Ovary (tissue), 9 donors: Measurements from ENCODE around the gene GSTT2. TPM values are rescaled to one million over a fixed set of nuclear protein-coding genes. Genes with fewer than 3 reads are reported as not detected.

Source experiments
- DNase-seq, 5 donors: peaks; one replicate each; pipeline ENCODE4 v3.0.0-alpha.2; 2019 to 2020
- H3K27ac ChIP-seq, 2 donors: fragments of 200-600 bp; one replicate each; pipeline versions ENCODE4 v1.5.1 to v1.8.0; 2019 to 2022
- H3K27me3 ChIP-seq: fragments of 200-600 bp; one replicate; pipeline ENCODE4 v1.8.0; 2022
- H3K36me3 ChIP-seq: fragments of 200-600 bp; sonication (generic); one replicate; pipeline ENCODE4 v1.5.1; 2019
- H3K4me1 ChIP-seq: one replicate; pipeline ENCODE4 v1.8.1; 2013; ENCODE audit warnings: mild to moderate bottlenecking, moderate library complexity; ENCODE audit not compliant: insufficient read depth
- H3K4me3 ChIP-seq: fragments of 200-600 bp; sonication (generic); one replicate; pipeline ENCODE4 v1.5.1; 2017
- H3K9me3 ChIP-seq, 2 donors: fragments of 200-600 bp in 1 of 2; sonication (generic) in 1 of 2; one replicate each; pipeline versions ENCODE4 v1.5.1 to v1.8.1; 2013 to 2019; ENCODE audit warnings: mild to moderate bottlenecking in 1 of 2, moderate library complexity in 1 of 2
- CTCF ChIP-seq, 3 donors: fragments of 450-650 bp in 2 of 3; fragments of 200-600 bp in 1 of 3; IDR thresholded peaks; one replicate each; pipeline versions ENCODE4 v1.5.1 to v1.8.0; 2016 to 2022; ENCODE audit warnings: antibody characterized with exemption in 3 of 3, mild to moderate bottlenecking in 1 of 3
- EP300 ChIP-seq: sonication (generic); formaldehyde crosslinking; IDR thresholded peaks from one replicate; pipeline ENCODE4 v1.6.1; 2017; ENCODE audit warnings: antibody characterized with exemption
- POLR2A ChIP-seq: fragments of 450-650 bp; IDR thresholded peaks from one replicate; pipeline ENCODE4 v1.6.1; 2017; ENCODE audit warnings: antibody characterized with exemption, mild to moderate bottlenecking, moderate library complexity
- WGBS, 3 donors: extraction: QIAGEN DNeasy Blood & Tissue Kit in 1 of 3; methylation state at CpG; one replicate each; pipeline versions ENCODE4 v1.1.5 to v1.1.7; 2013 to 2017; 5-methylcytosine and 5-hydroxymethylcytosine counted together
- intact Hi-C, 4 donors: fragments of 100-400 bp; cut with DNase I; formaldehyde crosslinking; loops; one replicate each; pipeline versions ENCODE4 v1.11.0 to v1.15.1; 2022 to 2023
- polyA plus RNA-seq, 2 donors: library from polyadenylated mRNA; stranded (reverse); fragments of 200-250 nt in 1 of 2; fragments of 350-450 nt in 1 of 2; fragmentation: Illumina TruSeq in 1 of 2; extraction: RNeasy Lipid Tissue Mini Kit (QIAGEN cat#74804) in 1 of 2; gene quantifications; one replicate each; pipeline ENCODE4 v1.2.3, GENCODE V29; 2013 to 2014
- total RNA-seq, 7 donors: library from RNA; depleted of rRNA in 2 of 7; stranded (reverse); fragments of >200 nt in 2 of 7; fragmentation: NEBNext Ultra II Directional in 3 of 7; extraction: Animal tissue kit (Norgen Biotek cat#: 25700) in 3 of 7; gene quantifications; one replicate each; pipeline versions ENCODE4 v1.1.0 to v1.2.4, GENCODE V29; 2016 to 2023
- donor health status: DM: no; HTN: no; CAD: no; lungs with moderate emphysema.
- donor health status: DM: no; HTN: no; CAD: no.
- donor health status: Bipolar disorder and iron deficiency.
- donor health status: DM: yes; HTN: yes; CAD: no.
- donor health status: DM: no; HTN: no; CAD: no.
- donor health status: DM: yes; HTN: yes; CAD: no.

GSTT2 gene
- total and polyA plus RNA-seq, 9 donors: 0.33 to 1.8 (median 0.98) TPM; not detected in 4

DNA sequence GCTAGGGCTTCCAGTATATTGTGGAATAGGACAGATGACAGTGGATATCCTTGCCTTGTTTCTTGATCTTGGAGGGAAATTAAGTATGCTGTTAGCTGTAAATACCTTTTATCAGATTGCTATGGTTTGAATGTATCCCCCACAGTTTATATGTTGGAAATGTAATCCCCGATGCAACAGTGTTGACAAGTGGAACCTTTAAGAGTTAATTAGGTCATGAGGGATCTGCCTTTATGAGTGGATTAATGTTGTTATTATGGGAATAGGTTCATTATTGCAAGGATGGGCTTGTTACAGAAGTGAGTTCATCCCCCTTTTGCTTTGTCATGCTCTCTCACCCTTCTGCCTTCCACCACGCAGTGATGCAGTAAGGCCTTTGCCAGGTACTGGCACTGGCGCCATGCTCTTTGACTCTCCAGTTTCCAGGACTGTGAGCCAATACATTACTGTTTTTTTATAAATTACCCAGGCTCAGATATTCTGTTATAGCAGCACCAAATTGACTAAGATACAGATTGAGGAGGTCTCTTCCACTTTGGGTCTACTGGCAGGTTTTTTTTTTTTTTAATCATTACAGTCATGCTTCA, 47.5 kb downstream of the GSTT2 start:
- Histone ChIP-seq H3K4me1 (no peaks in the 10 kb centered on the region), H3K36me3 (no peaks in the 10 kb centered on the region), H3K9me3 (no peaks in the 10 kb centered on the region), H3K27ac (no peak overlapping the region), H3K27me3 (no peaks in the 10 kb centered on the region), H3K4me3 (no peak overlapping the region)
- TF ChIP-seq POLR2A: no peak
- TF ChIP-seq EP300: no peak
- no peak for TF ChIP-seq CTCF (IDR thresholded peaks at IDR 0.05)
- intact Hi-C loops: no loop called here
- WGBS, 3 donors: 86 to 98% (median 95%) methylated on average over 3 of the region's 3 CpGs
- DNase-seq: no peak

DNA sequence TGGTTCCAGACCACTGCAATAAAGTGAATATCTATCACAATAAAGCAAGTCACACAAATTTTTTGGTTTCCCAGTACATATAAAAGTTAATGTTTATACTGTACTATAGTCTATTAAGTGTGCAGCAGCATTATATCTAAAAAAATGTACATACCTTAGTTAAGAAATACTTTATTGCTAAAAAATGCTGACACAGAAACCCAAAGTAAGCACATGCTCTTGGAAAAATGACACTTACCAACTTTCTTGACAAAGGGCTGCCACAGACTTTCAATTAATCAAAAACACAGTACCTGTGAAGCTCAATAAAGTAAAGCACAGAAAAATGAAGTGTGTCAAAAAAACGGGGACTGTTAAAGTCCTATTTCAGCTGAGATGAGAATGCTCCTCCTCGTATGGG, 48.1 kb downstream of the GSTT2 start:
- no peaks in the 10 kb centered on the region for H3K36me3 ChIP-seq
- 73 to 85% (median 73%) methylated on average over 2 of the region's 2 CpGs for WGBS, 3 donors
- no peak for DNase-seq
- H3K4me1 ChIP-seq: no peaks in the 10 kb centered on the region
- TF ChIP-seq EP300 (no peak), POLR2A (no peak), CTCF (IDR thresholded peaks at IDR 0.05) (no peak)
- H3K27ac ChIP-seq: no peak overlapping the region
- H3K4me3 ChIP-seq: no peak overlapping the region
- no peaks in the 10 kb centered on the region for H3K27me3 ChIP-seq
- intact Hi-C loops: no loop called here
- no peaks in the 10 kb centered on the region for H3K9me3 ChIP-seq

DNA sequence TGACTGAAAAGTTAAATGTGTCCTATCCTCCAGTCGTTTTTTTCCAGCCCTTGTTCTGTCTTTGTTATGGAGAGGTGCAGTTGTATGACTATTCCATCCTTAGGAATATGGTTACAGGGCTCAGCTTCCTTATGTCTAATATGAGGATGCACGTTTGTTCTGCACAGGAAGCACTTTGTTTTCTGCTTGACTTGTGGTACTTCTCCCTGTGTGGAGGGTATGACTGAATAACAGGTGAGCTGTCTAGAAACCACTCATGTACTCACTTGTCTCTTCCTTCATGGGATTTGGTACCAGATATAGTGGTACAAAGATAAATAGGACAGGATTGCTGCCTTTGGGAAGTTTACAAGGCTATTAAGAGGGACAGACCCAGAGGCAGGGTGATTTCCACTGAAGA, 48.6 kb downstream of the GSTT2 start:
- Histone ChIP-seq H3K4me1 (no peaks in the 10 kb centered on the region), H3K9me3 (no peaks in the 10 kb centered on the region), H3K4me3 (no peak overlapping the region), H3K27me3 (no peaks in the 10 kb centered on the region), H3K27ac (no peak overlapping the region), H3K36me3 (no peaks in the 10 kb centered on the region)
- WGBS, 3 donors: 31 to 44% (median 37%) methylated on average over 2 of the region's 2 CpGs
- no peak for TF ChIP-seq CTCF (IDR thresholded peaks at IDR 0.05)
- no peak for TF ChIP-seq EP300
- no peak for TF ChIP-seq POLR2A
- DNase-seq: no peak
- intact Hi-C loops: no loop called here

DNA sequence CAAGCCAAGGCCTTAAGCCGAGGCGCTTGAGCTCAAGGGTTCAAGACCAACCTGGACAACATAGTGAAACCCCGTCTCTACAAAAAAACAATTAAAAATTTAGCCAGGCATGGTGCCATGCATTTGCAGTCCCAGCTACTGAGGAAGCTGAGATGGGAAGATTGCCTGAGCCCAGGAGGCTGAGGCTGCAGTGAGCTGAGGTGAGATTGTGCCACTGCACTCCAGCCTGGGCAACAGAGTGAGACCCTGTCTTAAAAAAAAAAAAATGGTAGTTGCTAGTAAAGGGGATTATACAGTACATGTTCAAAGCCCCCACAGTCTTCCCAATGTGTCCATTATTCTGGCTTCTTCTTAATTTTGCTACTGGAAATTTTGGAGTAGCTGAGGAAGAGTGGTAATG, 49.4 kb downstream of the GSTT2 start:
- DNase-seq: no peak
- 93 to 97% (median 94%) methylated on average over 3 of the region's 3 CpGs for WGBS, 3 donors
- peaks cover 2% of the 10 kb centered on the region for H3K4me1 ChIP-seq
- intact Hi-C loops: no loop called here
- H3K4me3 ChIP-seq: no peak overlapping the region
- no peaks in the 10 kb centered on the region for H3K9me3 ChIP-seq
- TF ChIP-seq EP300 (no peak), POLR2A (no peak), CTCF (IDR thresholded peaks at IDR 0.05) (no peak)
- no peaks in the 10 kb centered on the region for H3K36me3 ChIP-seq
- H3K27me3 ChIP-seq: no peaks in the 10 kb centered on the region
- H3K27ac ChIP-seq: no peak overlapping the region
